ENCODE results near the gene HGS.

Gene HGS

DNA sequence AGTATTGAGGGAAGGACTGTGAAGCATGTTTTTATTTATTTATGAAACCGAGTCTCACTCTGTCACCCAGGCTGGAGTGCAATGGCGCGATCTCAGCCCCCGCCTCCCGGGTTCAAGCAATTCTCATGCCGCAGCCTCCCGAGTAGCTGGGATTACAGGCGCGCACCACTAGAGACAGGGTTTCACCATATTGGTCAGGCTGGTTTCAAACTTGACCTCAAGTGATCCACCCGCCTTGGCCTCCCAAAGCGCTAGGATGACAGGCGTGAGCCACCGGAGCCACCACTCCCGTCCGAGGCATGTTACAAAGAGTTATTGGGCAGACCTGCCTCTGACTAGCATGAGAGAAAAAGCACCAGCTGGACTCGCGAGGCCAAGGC lies 22.4 kb downstream of the HGS start:
- DNase-seq (ENCODE audit: low read depth) = no peak

DNA sequence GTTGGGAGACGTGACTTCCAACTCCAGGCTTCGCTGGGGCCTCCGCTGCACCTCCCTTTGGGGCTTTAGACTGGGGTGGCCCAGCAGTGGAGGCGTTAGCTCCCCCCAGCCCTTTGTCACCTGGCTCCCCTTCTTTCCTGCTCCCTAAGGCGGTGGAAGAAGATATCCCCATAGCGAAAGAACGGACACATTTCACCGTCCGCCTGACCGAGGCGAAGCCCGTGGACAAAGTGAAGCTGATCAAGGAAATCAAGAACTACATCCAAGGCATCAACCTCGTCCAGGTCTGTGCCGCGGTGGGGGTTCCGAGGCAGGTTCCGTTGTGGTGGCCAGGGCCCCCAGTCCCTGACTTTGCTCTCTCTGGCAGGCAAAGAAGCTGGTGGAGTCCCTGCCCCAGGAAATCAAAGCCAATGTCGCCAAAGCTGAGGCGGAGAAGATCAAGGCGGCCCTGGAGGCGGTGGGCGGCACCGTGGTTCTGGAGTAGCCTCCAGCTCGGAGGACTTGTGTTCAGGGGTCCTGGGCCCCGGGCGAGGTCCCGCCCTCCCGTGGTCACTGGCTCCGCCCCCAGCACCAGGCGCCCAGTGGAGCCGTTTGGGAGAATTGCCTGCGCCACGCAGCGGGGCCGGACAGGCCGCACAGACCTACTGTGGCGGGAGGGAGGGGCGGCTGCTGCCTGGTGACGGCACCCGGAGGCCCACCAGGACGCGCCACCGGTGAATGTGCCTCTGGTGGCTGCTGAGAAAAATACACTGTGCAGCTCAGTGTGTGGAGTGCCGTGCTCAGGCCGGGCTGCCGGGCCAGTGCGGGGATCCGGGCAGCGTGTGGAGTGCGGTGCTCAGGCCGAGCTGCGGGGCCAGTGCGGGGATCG lies 23.2 kb downstream of the HGS start:
- DNase-seq (ENCODE audit: low read depth) = no peak

DNA sequence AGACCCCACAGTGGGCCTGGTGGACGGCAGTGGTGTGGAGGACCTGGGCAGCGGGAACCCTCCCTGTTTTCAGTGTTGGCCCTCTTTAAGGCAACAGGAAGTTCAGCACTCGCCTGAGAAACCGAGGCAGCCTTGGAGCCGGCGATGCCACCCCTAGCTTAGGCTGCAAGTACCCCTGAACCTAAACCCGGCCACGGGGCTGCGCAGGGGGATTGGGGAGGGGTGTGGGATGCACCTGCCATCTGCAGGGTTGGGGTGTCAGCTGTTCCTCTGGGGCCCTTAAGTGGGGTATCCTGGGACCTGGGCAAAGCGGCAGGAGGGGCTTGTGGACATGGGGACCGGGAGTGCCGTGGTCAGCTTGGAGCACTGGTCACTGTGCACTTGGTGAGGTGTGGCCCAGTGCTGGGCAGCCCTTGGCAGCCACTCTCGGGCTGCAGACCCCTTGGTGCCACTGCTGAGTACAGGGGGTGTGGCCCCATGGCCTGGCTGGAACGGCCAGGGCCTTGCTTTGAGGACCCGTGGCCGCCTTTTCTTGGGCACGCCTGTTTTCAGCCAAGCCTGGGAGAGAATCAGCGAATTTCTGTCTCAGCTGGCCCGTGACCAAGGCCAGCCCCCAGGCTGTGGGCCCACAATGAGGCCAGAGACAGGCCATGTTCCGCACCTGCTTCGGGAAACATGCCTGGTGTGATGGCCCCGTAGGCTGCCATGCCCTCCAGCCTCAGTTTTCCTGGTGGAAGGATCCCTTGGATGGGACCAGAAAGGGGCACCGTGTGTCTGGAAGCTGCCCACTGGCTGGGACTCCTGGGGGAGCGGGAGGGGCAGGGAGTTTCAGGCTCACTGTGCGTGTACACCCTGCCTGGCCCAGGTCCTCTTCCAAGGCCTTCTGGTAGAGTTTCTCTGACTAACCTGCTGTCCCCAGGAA lies 24.2 kb downstream of the HGS start:
- no peak for DNase-seq (ENCODE audit: low read depth)

DNA sequence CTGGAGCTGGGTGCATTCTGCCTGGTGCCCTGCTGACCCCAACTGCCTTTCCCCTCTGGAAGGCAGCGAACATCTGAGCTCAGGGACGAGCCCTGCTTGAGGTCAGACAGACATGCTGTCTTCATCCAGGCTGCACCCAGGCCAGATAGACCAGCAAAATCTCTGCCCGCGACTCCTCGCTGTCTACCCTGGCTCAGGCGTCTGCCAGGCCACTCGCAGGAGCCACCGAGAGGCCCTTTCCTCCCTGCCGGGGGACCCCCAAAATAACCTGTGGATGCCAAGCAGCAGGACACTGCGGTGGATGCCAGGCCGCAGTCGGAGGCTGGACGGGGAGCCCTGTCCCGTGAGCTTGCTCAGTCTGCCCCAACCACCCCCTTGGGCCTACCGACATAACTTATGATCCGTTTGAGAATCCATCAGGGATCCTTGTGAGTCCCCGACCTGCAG lies 25.0 kb downstream of the HGS start:
- DNase-seq (ENCODE audit: low read depth) = no peak

DNA sequence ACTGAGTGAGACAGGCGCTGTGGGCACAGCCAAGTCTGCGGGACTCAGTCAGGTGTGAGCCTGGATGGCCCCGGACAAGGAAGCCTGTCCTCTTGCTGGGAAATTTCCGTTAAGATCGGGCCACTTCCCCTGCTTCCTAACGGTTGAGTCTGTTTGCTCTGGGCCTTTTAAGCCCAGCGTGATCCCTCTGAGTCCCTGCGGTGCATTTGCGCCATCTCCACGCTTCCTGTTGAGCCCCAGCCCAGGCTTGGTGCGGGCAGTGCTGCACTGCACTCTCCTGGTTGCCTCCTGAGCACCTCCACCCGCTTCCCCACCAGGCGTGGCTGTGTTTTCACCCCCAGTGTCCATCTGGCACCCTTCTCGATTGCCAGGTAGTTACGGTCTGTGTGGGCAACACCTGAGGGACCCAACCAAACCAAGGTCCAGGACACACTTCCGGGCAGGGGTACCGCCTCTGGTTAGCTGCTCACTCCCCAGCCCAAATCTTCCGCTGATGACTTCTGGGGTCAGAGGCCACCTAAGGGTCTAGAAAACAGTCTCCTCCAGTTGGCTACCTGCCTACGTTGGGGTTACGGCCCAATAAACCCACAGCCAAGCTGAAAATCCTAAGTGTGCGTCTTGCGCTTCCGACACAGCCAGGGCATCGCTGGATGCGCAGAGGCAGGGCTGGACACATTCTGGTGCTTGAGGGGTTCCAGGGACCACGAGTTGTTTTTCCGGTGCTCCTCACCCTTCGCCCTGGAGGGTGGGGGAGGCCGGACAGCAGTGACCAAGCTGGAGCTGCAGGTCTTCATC lies 26.9 kb downstream of the HGS start:
- no peak for DNase-seq (ENCODE audit: low read depth)

DNA sequence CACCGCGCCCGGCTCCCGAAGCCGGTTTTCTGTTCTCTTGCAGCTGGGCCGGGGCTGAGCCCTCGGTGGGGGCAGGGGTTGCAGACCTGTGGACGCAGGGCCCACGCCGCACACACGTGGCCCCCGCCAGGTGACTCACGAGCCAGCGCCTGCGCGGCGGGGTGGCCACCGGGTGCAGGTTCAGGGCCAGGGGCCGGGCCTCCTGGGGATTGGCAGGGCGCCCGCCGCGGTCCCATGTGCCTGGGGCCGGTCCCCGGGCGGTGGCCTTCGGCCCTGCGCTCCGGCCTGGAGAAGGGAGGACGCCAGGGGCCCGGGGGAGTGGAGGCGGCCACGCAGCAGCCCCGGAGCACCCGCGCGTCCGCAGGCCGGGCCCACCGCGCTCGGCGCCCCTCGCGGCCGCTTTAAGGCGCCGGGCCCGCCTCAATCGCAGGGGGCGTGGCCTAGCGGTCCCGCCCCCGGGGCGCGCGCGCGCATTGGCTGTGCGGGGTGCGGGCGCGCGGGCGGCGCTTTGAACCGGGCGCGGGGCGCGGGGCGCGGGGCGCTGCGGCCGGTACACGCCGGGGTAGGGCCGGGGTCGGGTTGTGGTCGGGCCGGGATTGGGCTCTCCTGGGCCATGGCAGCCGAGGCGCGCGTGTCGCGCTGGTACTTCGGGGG lies 28.1 kb downstream of the HGS start, which contains the start of gene SLC25A10:
Gene SLC25A10, plus strand, starts transcription at position 471 of the 654 bp plus-strand sequence. Its CDS starts 143 bp downstream, at position 614.
- peak; percentile 74 for DNase-seq (ENCODE audit: low read depth)

DNA sequence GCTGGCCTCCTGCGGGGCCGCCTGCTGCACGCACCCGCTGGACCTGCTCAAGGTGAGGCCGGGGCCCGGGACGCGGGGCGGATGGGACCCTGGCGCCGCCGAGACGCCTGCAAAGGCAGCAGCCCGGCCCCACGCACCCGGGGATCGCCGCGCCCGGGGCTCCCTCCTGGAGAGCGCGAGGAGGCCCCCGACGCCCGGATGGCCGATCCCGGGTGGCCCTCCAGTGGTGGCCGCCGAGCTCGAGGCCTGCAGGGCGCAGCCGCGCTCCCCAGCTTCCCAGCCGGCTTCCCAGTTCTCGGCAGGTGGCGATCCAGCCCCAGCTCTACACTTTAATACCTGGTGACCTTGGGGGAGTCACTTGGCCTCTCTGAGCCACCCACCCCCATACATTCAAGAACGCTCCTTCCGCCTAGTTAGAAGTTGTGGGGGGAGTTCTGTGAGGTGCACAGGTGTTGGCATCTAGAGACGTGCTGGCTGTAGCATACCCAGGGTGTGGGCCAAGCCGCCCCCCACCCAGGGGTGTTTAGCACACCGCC lies 28.7 kb downstream of the HGS start:
- no peak for DNase-seq (ENCODE audit: low read depth)

DNA sequence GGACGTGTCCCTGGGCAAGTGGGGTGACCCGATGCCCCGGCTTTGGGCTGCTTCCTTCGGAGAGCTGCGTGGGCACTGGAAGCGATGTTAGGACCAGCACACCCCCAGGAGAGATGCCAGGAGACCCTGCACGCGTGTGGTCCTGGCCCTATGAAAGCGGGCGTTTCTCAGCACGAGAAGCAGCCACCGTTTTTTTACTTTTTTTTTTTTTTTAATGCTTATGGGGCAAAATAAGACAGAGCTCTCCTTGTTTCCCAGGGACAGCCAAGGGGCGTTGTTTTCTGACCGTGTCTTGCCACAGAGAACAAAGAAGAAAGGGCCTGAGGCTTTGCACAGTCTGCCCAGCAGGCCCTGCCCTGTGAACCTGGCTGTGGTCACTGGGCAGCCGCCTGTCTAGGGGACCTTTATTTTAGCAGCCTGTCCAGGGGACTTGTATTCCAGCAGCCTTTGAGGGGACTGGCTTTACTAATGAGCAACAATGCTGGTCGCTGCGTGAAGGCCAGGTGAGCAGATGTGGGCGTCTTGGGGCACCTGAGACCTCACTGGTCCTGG lies 29.3 kb downstream of the HGS start:
- no peak for DNase-seq (ENCODE audit: low read depth)

DNA sequence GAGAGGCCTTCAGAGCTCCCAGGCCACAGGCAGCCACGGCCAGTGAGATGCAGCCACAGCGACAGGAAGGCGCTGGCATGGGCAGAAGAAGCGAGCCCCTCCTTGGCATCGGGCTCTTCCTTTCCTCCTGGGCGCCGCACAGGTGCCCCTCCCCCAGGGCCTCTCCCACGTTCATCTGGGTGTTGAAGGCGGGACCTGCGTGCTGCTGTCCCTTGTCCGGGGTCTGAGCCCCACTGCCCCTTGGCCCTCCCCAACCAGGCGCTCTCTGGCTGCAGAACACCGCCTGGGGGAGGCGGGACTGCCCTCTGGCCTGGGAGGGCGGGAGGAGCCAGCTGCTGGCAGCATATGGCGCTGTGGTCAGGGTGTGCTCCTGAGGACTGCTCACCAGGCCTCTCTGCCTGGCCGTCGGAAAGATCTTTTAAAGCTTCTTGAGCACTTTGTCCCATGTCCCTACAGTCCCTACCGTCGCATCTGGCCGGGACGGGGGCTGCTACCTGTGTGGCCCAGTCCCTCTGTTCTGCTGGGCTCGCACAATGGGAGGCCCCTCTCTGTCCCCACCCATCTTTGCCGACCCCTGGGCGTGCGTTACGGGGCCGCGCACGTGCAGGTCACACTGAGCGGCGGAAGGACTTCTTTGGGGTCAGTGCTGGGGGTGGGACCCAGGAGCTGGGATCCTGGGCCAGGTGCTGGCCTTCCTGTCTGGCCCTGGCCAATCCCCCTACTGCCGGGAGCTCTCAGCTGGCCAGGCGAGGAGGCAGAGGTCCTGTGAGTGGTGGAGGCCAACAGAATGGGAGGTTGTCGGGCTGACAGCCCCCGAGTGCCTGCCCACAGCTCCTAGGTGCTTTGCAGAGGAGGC lies 30.0 kb downstream of the HGS start:
- no peak for DNase-seq (ENCODE audit: low read depth)

DNA sequence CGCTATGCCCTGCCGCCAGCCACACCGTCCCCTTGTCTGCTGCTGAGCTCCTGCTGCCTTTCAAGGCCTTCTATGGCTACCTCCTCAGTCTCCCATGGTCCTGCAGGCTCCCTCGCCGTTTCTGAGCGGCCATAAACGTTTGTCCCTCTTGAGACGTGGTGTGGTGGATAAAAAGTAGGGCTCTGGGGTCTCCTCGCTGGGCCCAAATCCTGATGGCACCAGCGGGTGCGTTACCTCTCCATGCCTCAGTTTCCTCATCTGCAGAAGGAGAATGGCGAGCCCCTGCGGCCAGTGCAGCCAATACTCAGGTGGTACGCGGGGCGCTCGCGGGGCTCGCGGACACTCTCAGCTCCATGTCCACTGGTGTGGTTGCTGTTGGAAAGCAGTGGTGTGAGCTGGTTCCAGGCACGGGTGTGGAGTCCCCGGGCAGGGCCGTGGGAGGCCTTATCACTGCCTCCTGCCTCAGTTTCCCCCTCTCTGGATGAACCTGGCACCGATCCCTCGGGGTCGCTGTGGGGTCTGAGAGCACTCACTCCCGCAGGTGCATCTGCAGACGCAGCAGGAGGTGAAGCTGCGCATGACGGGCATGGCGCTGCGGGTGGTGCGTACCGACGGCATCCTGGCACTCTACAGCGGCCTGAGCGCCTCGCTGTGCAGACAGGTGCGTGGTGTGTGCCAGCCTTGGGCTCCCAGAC lies 30.7 kb downstream of the HGS start:
- DNase-seq (ENCODE audit: low read depth) = no peak

DNA sequence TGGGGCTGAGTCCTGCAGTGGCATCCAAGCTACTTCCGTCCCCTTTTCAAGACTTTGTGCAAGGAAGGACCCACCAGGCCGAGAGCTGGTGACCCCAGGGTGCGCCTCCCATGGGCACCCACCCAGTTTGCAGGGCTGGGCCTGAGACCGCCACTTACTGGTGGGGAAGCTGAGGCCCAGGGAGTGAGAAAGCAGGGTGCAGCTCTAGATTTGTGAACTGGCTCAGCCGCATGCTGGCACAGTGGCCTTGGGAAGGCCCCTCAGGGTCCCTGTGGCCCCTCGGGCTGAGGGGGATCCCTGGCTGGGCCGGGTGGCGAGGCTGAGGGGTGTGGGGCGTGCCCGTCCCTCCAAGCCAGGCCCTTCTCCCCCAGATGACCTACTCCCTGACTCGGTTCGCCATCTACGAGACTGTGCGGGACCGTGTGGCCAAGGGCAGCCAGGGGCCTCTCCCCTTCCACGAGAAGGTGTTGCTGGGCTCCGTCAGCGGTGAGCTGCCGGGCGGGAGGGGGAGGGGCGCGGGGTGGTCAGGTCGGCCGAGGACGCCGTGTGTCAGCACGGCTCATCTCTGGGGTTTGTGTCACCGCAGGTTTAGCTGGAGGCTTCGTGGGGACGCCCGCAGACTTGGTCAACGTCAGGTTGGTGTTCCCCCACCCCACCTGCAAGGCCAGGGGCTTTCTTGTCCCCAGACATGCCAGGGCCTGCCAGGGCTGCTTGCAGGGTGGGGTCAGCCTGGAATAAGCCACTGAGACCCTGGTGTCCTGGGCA lies 31.5 kb downstream of the HGS start:
- no peak for DNase-seq (ENCODE audit: low read depth)

DNA sequence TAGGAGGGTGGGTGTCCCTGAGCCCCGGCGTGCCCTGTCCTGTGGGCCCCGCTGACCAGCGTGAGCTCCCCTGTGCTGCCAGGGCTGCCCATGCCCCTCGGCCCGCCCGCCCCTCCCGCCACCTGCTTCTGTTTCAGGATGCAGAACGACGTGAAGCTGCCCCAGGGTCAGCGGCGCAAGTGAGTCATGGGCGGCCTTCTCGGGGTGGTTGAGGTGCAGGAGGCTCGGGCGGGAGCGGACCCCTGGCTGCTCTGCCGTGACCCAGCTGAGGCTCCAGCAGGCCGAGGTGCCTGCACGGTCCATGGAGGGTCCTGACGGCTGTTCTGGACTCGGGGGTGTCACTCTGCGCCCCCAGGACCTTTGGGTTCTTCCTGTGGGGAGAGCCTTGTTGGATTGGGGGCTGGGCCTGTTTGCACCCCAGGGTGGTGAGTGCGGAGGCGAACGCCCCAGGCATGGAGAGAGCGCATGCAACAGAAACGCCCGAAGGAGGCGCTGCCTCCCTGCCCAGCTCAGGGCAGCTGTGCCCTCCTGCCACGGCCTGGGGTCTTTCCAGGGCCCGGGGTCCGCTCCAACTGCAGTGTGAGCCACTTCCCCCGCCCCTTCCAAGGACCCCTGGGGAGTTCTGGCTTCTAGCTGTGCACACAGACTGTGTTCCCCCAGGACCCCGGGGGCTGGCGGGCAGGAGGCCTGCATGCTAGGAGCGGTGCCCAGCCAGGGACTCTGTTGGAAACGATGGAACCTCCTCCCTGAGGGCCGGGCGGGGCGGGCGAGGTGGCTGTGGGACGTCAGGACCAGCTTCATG lies 32.3 kb downstream of the HGS start:
- DNase-seq (ENCODE audit: low read depth) = no peak

DNA sequence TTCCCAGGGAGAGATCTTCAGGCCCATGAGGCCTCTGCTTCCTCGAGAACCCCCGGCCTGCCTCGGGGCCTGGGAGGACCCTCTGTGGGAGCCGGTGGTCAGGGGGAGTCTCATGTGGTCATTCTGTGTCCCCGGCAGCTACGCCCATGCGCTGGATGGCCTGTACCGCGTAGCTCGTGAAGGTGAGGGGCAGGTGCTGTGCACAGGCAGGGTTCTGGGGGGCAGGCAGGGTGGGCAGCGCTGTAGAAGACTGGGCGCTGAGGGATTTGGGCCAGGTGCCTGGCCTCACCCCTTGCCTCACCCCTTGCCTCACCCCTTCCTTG lies 32.8 kb downstream of the HGS start:
- DNase-seq (ENCODE audit: low read depth) = no peak

DNA sequence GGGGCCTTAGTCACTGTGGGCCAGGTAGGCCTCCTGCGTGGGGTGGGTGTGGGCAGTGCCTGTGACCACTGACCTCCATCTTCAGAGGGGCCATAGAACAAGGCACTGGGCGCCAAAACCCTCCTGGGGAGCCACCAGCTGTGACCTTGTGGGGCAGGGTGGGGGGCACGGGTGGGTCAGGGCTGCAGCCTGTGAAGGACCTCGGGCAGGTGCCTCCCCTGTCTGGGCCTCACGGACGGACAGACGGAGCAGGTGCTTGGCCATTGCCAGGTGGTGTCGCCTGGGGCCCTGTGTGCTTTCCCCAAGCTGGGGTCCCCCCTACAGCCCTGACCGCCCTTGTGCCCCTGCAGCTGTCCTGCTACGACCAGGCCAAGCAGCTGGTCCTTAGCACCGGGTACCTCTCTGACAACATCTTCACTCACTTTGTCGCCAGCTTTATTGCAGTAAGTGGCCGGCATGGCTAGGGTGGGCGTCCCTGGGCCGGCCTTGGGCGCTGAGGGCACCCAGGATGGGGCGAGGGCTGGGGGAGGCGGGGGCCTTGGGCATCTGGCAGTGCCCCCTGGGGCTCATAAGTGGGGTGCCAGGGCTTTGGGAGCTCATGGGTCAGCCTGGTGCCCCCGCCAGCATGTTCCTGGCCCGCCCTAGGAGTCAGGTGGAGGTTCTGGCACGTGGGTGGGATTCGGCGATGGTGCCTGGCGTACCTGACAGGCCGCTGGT lies 33.4 kb downstream of the HGS start:
- DNase-seq (ENCODE audit: low read depth) = no peak

DNA sequence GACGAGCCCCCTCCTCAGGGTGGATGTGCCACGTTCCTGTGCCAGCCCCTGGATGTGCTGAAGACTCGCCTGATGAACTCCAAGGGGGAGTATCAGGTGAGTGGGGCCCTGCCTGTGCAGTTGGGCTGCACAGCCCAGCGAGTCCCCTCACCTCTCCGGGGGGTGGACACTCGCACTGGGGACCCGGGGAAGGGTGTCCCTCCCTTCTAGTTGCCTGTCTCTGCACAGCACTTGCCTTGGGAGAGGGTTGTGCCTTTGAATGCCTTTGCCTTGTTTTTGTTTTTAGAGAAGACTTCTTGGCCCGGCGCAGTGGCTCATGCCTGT lies 33.9 kb downstream of the HGS start:
- DNase-seq (ENCODE audit: low read depth) = no peak

DNA sequence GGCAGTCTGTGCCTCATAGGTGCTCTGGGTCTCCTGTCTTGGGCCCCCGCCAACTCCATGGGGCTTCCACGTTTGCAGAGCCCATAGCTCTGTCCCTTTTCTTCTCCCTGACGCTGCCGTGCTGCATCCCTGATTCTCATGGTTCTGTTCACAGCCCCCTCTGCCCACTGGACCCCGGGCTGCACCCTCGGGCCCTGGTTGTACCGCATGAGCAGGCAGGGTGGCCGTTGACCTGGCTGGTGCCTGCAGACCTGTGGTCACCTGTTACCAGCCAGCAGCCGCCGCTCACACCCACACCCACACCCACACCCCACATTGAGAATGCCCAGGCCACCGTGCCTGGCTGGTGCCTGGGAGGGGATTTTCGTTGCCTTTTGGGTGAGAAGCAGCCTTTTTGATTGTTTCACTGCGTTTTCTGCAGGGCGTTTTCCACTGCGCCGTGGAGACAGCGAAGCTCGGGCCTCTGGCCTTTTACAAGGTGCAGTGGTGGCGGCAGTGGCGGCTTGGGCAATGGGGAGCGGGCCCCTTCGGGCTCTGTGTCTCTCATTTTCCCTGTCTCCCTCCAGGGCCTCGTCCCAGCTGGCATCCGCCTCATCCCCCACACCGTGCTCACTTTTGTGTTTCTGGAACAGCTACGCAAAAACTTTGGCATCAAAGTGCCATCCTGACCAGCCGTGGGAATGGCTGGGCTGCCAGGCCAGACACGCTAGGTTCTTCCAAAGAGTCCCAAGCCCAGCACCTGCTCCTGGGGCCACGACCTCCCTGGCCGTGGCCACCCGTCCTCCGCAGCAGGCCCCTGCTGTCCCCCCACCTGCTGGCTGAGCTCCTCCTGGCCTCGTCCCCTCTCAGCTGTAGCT lies 35.8 kb downstream of the HGS start:
- DNase-seq (ENCODE audit: low read depth) = no peak

Measured in activated T-helper 9 cell treated with anti-CD3 and anti-CD28 coated beads, Interleukin-2, amount 50 U/mL, for 16 hours (primary cell).